ENCODE measurements around the gene ISOC1. TPM values are rescaled to one million over a fixed set of nuclear protein-coding genes. Genes with fewer than 3 reads are reported as not detected.

ISOC1 gene
- total RNA-seq, 1 experiment from 2014 or later: 24.9 TPM

- POLR2A ChIA-PET: no interaction called here
- H3K9me3 Mint-ChIP-seq: peaks cover 8% of the 10 kb centered on the region
- CTCF ChIA-PET: no interaction called here
- no peak for ATAC-seq
- H3K27ac Mint-ChIP-seq: no peak overlapping the region
- H3K4me3 Mint-ChIP-seq: no peak overlapping the region
- H3K36me3 Mint-ChIP-seq: no peaks in the 10 kb centered on the region
- H3K27me3 Mint-ChIP-seq (ENCODE audit: low read depth): no peaks in the 10 kb centered on the region
- no peak for DNase-seq (ENCODE audit: low spot score)
- no peaks in the 10 kb centered on the region for H3K4me1 Mint-ChIP-seq
- TF ChIP-seq HMGA2 (CRISPR knock-in tag; IDR thresholded peaks at IDR 0.05) (no peak), CDX4 (CRISPR knock-in tag; IDR thresholded peaks at IDR 0.05; ENCODE audit: borderline replicate concordance) (no peak), MXD4 (CRISPR knock-in tag; IDR thresholded peaks at IDR 0.05; ENCODE audit: borderline replicate concordance) (no peak), GTF2I (CRISPR knock-in tag; conservative IDR thresholded peaks at IDR 0.05) (no peak), MYBL2 (CRISPR knock-in tag; IDR thresholded peaks at IDR 0.05) (no peak), ZNF121 (CRISPR knock-in tag; IDR thresholded peaks at IDR 0.05) (no peak), ATF1 (CRISPR knock-in tag; IDR thresholded peaks at IDR 0.05) (no peak), USF2 (CRISPR knock-in tag; IDR thresholded peaks at IDR 0.05) (no peak), ZNF263 (CRISPR knock-in tag; IDR thresholded peaks at IDR 0.05; ENCODE audit: low read depth) (no peak), ETV6 (CRISPR knock-in tag; IDR thresholded peaks at IDR 0.05) (no peak), ZNF532 (CRISPR knock-in tag; IDR thresholded peaks at IDR 0.05; ENCODE audit: borderline replicate concordance) (no peak), NFE2L1 (CRISPR knock-in tag; IDR thresholded peaks at IDR 0.05) (no peak), ATF6 (CRISPR knock-in tag; IDR thresholded peaks at IDR 0.05) (no peak), PRDM15 (CRISPR knock-in tag; IDR thresholded peaks at IDR 0.05) (no peak)
Observed at GRCh38 chr5:129063483-129064113, 31.0 kb upstream of the ISOC1 start.

- H3K4me1 Mint-ChIP-seq: no peaks in the 10 kb centered on the region
- H3K27me3 Mint-ChIP-seq (ENCODE audit: low read depth): no peaks in the 10 kb centered on the region
- TF ChIP-seq NR2C2 (CRISPR knock-in tag; IDR thresholded peaks at IDR 0.05) (no peak), ZNF671 (CRISPR knock-in tag; IDR thresholded peaks at IDR 0.05) (no peak)
- no peak overlapping the region for H3K4me3 Mint-ChIP-seq
- ATAC-seq: no peak
- CTCF ChIA-PET: no interaction called here
- H3K9me3 Mint-ChIP-seq: no peaks in the 10 kb centered on the region
- no peaks in the 10 kb centered on the region for H3K36me3 Mint-ChIP-seq
- POLR2A ChIA-PET: no interaction called here
- no peak overlapping the region for H3K27ac Mint-ChIP-seq
- DNase-seq (ENCODE audit: low spot score): no peak
Observed at GRCh38 chr5:129065721-129066120, 28.8 kb upstream of the ISOC1 start.
